K562 (cell line): ENCODE data around the gene CDC26. TPM values are rescaled to one million over a fixed set of nuclear protein-coding genes. Genes with fewer than 3 reads are reported as not detected.

Source experiments
- FUS ChIP-seq: fragments of 200-400 bp; formaldehyde crosslinking; optimal IDR thresholded peaks from 2 replicates; pipeline ENCODE3; 2017; ENCODE audit warnings: low read depth, low read length
- GABPA ChIP-seq: fragments of 200-800 bp; sonication (Bioruptor generic); conservative IDR thresholded peaks from 2 replicates; pipeline ENCODE4 v1.6.1; 2016; ENCODE audit warnings: low read depth, missing genetic modification characterization, missing compliant biosample characterization
- GABPB1 ChIP-seq: sonication (generic); formaldehyde crosslinking; IDR thresholded peaks from 2 replicates; pipeline ENCODE4 v1.8.0; 2022; ENCODE audit warnings: mild to moderate bottlenecking, missing genetic modification reagents
- GTF2A2 ChIP-seq: IDR thresholded peaks from 2 replicates; pipeline ENCODE4 v1.6.1; 2016; ENCODE audit warnings: mild to moderate bottlenecking, missing genetic modification characterization, missing compliant biosample characterization
- HCFC1 ChIP-seq: IDR thresholded peaks from 2 replicates; pipeline ENCODE4 v1.6.1; 2012; ENCODE audit warnings: low read depth, low read length, improper control_type of control experiment
- HNRNPLL ChIP-seq: fragments of 200-400 bp; formaldehyde crosslinking; IDR thresholded peaks from 2 replicates; pipeline ENCODE4 v1.6.1; 2017; ENCODE audit warnings: low read length, low read depth, mild to moderate bottlenecking; ENCODE audit not compliant: poor library complexity, severe bottlenecking
- MBD2 ChIP-seq: sonication (generic); IDR thresholded peaks from 2 replicates; pipeline ENCODE4 v1.6.1; 2016; ENCODE audit warnings: low read depth, borderline replicate concordance
- MCM3 ChIP-seq: fragments of 450-650 bp; IDR thresholded peaks from 2 replicates; pipeline ENCODE4 v1.6.1; 2016
- NCOA6 ChIP-seq: fragments of 450-650 bp; IDR thresholded peaks from 2 replicates; pipeline ENCODE4 v1.6.1; 2017; ENCODE audit warnings: mild to moderate bottlenecking
- PHF8 ChIP-seq: fragments of 200-600 bp; sonication (generic); IDR thresholded peaks from 2 replicates; pipeline ENCODE4 v1.6.1; 2012; ENCODE audit warnings: mixed run types, mild to moderate bottlenecking, inconsistent platforms, low read length, moderate library complexity, borderline replicate concordance
- RBM25 ChIP-seq: fragments of 200-400 bp; formaldehyde crosslinking; IDR thresholded peaks from 2 replicates; pipeline ENCODE4 v1.6.1; 2018; ENCODE audit warnings: low read length, low read depth, moderate library complexity; ENCODE audit not compliant: severe bottlenecking
- SAFB ChIP-seq: fragments of 200-400 bp; formaldehyde crosslinking; IDR thresholded peaks from 2 replicates; pipeline ENCODE4 v1.6.1; 2017; ENCODE audit warnings: low read depth, low read length, borderline replicate concordance
- XRCC5 ChIP-seq: fragments of 200-400 bp; formaldehyde crosslinking; IDR thresholded peaks from 2 replicates; pipeline ENCODE4 v1.6.1; 2017; ENCODE audit warnings: low read depth, mild to moderate bottlenecking, low read length
- ZBTB17 ChIP-seq: fragments of 450-650 bp; formaldehyde crosslinking; IDR thresholded peaks from 2 replicates; pipeline ENCODE4 v1.4.0; 2020; ENCODE audit warnings: mild to moderate bottlenecking
- ZNF197 ChIP-seq: fragments of 200-800 bp; sonication (Bioruptor generic); IDR thresholded peaks from 2 replicates; pipeline ENCODE4 v1.6.1; 2016; ENCODE audit warnings: low read depth, missing genetic modification characterization, missing compliant biosample characterization
- ZNF23 ChIP-seq: fragments of 250-450 bp; sonication (Bioruptor Pico); IDR thresholded peaks from 2 replicates; pipeline ENCODE4 v1.4.0; 2020; ENCODE audit warnings: mild to moderate bottlenecking
- ZNF449 ChIP-seq: fragments of 250-450 bp; sonication (Bioruptor Pico); IDR thresholded peaks from 2 replicates; pipeline ENCODE4 v1.8.0; 2022; ENCODE audit warnings: moderate library complexity, mild to moderate bottlenecking, inconsistent platforms
- ZNF699 ChIP-seq: fragments of 250-450 bp; sonication (Bioruptor Pico); IDR thresholded peaks from 2 replicates; pipeline ENCODE4 v1.8.0; 2021; ENCODE audit warnings: mild to moderate bottlenecking, moderate library complexity; ENCODE audit not compliant: insufficient replicate concordance
- polyA plus RNA-seq, 8 experiments: library from polyadenylated mRNA; depleted of rRNA in 4 of 8; stranded (reverse) in 5 of 8; unstranded in 3 of 8; fragments of >200 nt; fragmentation: Nextera tagmentation in 2 of 8; fragmentation: Illumina TruSeq in 1 of 8; extraction: Ambion mirVana in 2 of 8; extraction: Trizol in 1 of 8; gene quantifications; 2 replicates each; pipeline versions ENCODE4 v1.2.1 to v1.2.3, GENCODE V29; 2011 to 2014; ENCODE audit warnings: inconsistent platforms in 1 of 8, missing spikeins in 1 of 8
- total RNA-seq, 7 experiments: library from RNA; depleted of rRNA in 6 of 7; stranded (reverse); fragments of >200 nt in 6 of 7; fragmentation: Illumina TruSeq in 2 of 7; extraction: Trizol in 2 of 7; gene quantifications; 2 replicates each; pipeline versions ENCODE4 v1.2.1 to v1.2.3, GENCODE V29; 2011 to 2021; ENCODE audit warnings: low replicate concordance in 1 of 7
- TF ChIP-seq, protein P1 (sequence below): fragments of 450-650 bp; IDR thresholded peaks from 2 replicates; pipeline ENCODE4 v1.7.1; 2018; ENCODE audit warnings: mild to moderate bottlenecking, low read depth; ENCODE audit not compliant: partially characterized antibody
- TF ChIP-seq, protein P2 (sequence below): fragments of 250-450 bp; sonication (Bioruptor Pico); IDR thresholded peaks from 2 replicates; pipeline ENCODE4 v1.5.1; 2021; ENCODE audit warnings: mild to moderate bottlenecking
- TF ChIP-seq, protein P3 (sequence below): fragments of 450-650 bp; formaldehyde crosslinking; IDR thresholded peaks from 2 replicates; pipeline ENCODE4 v1.4.0; 2022; ENCODE audit warnings: missing genetic modification characterization

Gene CDC26
- total and polyA plus RNA-seq, 9 of the 15 experiments (the other 6 are each of a cell fraction or from before 2014, with no cell fraction given), result 33.0 to 147 (median 60.0) TPM

GRCh38 chr9:113221003-113221799 lies 54.2 kb downstream of the CDC26 start, which contains the start of the genes FKBP15 and SLC31A1 (continued):
- TF ChIP-seq, protein P1, sequence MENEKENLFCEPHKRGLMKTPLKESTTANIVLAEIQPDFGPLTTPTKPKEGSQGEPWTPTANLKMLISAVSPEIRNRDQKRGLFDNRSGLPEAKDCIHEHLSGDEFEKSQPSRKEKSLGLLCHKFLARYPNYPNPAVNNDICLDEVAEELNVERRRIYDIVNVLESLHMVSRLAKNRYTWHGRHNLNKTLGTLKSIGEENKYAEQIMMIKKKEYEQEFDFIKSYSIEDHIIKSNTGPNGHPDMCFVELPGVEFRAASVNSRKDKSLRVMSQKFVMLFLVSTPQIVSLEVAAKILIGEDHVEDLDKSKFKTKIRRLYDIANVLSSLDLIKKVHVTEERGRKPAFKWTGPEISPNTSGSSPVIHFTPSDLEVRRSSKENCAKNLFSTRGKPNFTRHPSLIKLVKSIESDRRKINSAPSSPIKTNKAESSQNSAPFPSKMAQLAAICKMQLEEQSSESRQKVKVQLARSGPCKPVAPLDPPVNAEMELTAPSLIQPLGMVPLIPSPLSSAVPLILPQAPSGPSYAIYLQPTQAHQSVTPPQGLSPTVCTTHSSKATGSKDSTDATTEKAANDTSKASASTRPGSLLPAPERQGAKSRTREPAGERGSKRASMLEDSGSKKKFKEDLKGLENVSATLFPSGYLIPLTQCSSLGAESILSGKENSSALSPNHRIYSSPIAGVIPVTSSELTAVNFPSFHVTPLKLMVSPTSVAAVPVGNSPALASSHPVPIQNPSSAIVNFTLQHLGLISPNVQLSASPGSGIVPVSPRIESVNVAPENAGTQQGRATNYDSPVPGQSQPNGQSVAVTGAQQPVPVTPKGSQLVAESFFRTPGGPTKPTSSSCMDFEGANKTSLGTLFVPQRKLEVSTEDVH, result peak; percentile 77
- TF ChIP-seq GABPB1 (CRISPR knock-in tag), result peak; percentile 65
- no peak for TF ChIP-seq ZNF449 (CRISPR knock-in tag)
- peak; percentile 52; the same call in 1 of the 2 replicates for TF ChIP-seq MBD2
- no peak for TF ChIP-seq MCM3
- peak; percentile 72 for TF ChIP-seq GABPA (tag)
- TF ChIP-seq NCOA6, result no peak; the same call in 1 of the 2 replicates
- peak; percentile 95 for TF ChIP-seq HNRNPLL
- TF ChIP-seq PHF8, result peak; percentile 84; the same call in 1 of the 2 replicates
- TF ChIP-seq ZBTB17 (CRISPR knock-in tag), result no peak
- TF ChIP-seq SAFB, result no peak
- TF ChIP-seq RBM25, result no peak
- TF ChIP-seq FUS, result no peak
- TF ChIP-seq GTF2A2 (tag), result no peak
- no peak for TF ChIP-seq ZNF23 (CRISPR knock-in tag)
- TF ChIP-seq HCFC1, result peak; percentile 56
- TF ChIP-seq ZNF699 (CRISPR knock-in tag), result no peak
- TF ChIP-seq, protein P2, sequence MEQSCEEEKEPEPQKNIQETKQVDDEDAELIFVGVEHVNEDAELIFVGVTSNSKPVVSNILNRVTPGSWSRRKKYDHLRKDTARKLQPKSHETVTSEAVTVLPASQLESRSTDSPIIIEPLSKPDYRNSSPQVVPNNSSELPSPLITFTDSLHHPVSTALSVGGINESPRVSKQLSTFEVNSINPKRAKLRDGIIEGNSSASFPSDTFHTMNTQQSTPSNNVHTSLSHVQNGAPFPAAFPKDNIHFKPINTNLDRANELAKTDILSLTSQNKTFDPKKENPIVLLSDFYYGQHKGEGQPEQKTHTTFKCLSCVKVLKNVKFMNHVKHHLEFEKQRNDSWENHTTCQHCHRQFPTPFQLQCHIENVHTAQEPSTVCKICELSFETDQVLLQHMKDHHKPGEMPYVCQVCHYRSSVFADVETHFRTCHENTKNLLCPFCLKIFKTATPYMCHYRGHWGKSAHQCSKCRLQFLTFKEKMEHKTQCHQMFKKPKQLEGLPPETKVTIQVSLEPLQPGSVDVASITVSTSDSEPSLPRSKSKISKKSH, result no peak
- 0 out of 2 replicates have a peak, but pooled peaks have one; percentile 14 for TF ChIP-seq XRCC5
- TF ChIP-seq, protein P3, sequence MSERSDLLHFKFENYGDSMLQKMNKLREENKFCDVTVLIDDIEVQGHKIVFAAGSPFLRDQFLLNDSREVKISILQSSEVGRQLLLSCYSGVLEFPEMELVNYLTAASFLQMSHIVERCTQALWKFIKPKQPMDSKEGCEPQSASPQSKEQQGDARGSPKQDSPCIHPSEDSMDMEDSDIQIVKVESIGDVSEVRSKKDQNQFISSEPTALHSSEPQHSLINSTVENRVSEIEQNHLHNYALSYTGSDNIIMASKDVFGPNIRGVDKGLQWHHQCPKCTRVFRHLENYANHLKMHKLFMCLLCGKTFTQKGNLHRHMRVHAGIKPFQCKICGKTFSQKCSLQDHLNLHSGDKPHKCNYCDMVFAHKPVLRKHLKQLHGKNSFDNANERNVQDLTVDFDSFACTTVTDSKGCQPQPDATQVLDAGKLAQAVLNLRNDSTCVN, result 0 out of 2 replicates have a peak, but pooled peaks have one; percentile 52
- no peak for TF ChIP-seq ZNF197 (CRISPR knock-in tag)
